ENCODE measurements around the gene GSK3B.
A peak's percentile ranks its signal among the peaks of the same experiment; 100 is the strongest.
"Not testable (repeated sequence)": the region's sequence is repeated elsewhere in the genome, so short reads cannot be mapped to it uniquely, and the experiment has no call there.

The GSK3B gene

DNA sequence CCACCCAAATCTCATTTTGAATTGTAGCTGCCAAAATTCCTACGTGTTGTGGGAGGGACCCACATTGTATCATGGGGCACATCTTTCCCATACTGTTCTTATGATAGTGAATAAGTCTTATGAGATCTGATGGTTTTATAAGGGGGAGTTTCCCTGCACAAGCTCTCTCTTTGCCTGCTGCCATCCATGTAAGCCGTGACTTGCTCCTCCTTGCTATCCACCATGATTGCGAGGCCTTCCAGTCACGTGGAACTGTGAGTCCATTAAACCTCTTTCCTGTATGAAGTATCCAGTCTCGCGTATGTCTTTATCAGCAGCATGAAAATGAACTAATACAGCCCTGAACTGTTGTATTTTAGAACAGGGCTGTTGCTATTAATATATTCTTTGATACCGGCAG lies 40.6 kb downstream of the GSK3B start:
- Mint-ChIP-seq H3K36me3 (ENCODE audit: low read depth) (peaks cover 21% of the 10 kb centered on the region), H3K4me1 (ENCODE audit: low read depth) (peaks cover 35% of the 10 kb centered on the region)
- H3K27ac Mint-ChIP-seq; H3K4me3 Mint-ChIP-seq; H3K9me3 Mint-ChIP-seq; H3K27me3 Mint-ChIP-seq (ENCODE audit: low read depth): not testable (repeated sequence)

DNA sequence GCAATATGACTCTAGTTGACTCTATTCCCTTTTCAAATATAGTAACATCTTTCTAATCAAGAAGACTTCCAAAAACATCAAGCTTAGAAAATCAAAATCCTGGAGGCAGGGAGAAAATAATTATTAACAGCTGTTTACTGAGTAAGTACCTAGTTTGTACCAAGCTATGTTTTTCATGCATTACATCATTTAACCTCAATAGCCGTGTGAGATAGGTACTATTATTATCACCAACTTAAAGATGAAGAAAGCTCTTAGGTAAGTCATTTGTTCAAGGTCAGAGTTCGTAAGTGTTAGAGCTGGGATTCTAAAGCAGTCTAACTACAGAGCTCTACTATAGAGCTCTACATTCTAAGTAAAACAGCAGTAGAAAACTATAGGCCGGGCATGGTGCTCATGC lies 41.6 kb downstream of the GSK3B start:
- Mint-ChIP-seq H3K36me3 (ENCODE audit: low read depth) (peaks cover 24% of the 10 kb centered on the region), H3K9me3 (peaks cover 4% of the 10 kb centered on the region), H3K27ac (peak overlapping the region; percentile 3), H3K27me3 (ENCODE audit: low read depth) (no peaks in the 10 kb centered on the region), H3K4me3 (no peak overlapping the region), H3K4me1 (ENCODE audit: low read depth) (peaks cover 35% of the 10 kb centered on the region)

DNA sequence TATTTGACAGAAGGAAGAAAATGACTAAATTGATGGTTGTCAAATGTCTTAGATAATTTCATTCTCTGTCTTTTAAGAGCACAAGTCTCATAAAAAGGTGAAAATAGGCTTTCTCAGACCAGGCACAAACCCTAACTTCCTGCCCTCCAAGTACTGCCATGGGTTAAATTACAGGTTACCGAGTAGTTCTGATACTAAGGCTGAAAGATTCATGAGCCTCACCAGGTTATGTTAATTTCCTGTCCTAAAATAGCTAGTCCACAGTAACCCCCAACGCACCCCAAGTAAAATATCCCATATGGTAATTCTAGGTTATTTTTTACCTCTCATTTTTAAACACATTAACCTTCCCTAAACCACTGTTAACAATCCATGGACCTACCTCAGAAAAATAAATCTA lies 42.0 kb downstream of the GSK3B start:
- Mint-ChIP-seq H3K9me3 (peaks cover 8% of the 10 kb centered on the region), H3K27me3 (ENCODE audit: low read depth) (no peaks in the 10 kb centered on the region), H3K4me3 (no peak overlapping the region), H3K27ac (peak overlapping the region; percentile 3), H3K36me3 (ENCODE audit: low read depth) (peaks cover 27% of the 10 kb centered on the region), H3K4me1 (ENCODE audit: low read depth) (peaks cover 37% of the 10 kb centered on the region)

DNA sequence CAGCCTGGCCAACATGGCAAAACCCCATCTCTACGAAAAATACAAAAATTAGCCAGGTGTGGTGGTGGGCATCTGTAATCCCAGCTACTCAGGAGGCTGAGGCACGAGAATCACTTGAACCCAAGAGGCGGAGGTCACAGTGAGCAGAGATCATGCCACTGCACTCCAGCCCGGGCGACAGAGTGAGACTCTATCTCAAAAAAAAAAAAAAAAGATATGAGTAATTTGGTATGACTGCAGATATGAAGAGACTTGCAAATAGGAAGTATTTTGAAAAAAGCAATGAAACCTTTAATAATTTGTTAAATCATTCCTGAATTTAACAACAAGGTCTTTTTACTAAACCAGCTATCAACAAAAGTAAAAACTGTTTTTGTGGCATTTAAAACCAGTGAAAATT lies 42.7 kb downstream of the GSK3B start:
- H3K4me1 Mint-ChIP-seq (ENCODE audit: low read depth), result peaks cover 40% of the 10 kb centered on the region
- H3K9me3 Mint-ChIP-seq, result peaks cover 14% of the 10 kb centered on the region
- H3K27ac Mint-ChIP-seq; H3K27me3 Mint-ChIP-seq (ENCODE audit: low read depth); H3K4me3 Mint-ChIP-seq: not testable (repeated sequence)
- peaks cover 32% of the 10 kb centered on the region for H3K36me3 Mint-ChIP-seq (ENCODE audit: low read depth)

DNA sequence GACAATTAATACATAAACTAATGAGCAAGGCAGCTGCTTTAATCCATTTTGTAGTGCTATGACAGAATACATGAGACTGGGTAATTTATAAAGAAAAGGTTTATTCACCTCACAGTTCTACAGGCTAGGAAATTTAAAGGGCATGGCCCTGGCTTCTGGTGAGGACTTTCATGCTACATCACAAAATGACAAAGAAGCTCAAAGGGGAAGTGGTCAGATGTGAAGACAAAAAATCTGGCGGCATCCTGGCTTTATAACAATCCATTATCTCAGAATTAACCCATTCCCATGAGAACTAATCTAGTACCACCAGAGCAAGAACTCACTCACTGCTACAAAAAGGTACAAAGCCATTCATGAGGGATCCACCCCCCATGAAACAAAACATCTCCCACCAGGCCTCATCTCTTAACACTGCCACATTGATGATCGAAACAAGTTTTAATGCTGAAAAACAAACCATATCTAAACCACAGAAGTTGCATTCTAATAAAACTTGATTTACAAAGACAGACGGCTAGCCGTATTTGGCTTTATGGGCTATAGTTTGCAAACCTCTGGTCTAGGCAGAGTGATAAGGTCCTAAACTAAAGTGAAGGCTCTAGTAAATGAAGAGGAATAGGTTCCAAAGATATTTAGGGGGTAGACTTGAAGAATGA lies 44.2 kb downstream of the GSK3B start:
- Mint-ChIP-seq H3K36me3 (ENCODE audit: low read depth) (peaks cover 36% of the 10 kb centered on the region), H3K9me3 (peaks cover 23% of the 10 kb centered on the region), H3K4me3 (no peak overlapping the region), H3K27ac (no peak overlapping the region), H3K4me1 (ENCODE audit: low read depth) (peaks cover 45% of the 10 kb centered on the region), H3K27me3 (ENCODE audit: low read depth) (no peaks in the 10 kb centered on the region)

DNA sequence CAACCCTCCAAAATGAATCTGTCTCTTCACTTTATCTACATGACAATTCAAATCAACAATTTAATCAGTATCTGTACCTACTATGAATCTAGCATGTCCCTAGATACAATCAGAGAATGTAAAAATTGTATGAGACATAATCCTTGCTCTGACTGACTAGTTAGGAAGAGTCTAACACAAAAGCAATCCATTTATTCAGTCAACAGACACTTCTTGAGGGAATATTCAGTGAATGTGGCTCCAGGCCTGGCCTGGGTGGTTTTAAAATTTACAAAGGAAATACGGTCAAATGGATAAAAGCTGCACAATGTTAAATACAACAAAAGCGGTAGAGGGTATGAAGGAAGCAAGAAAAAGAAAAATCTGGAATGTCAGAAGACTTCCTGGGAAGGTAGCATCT lies 45.2 kb downstream of the GSK3B start:
- Mint-ChIP-seq H3K27ac (no peak overlapping the region), H3K4me3 (no peak overlapping the region), H3K9me3 (peaks cover 32% of the 10 kb centered on the region), H3K36me3 (ENCODE audit: low read depth) (peaks cover 36% of the 10 kb centered on the region), H3K4me1 (ENCODE audit: low read depth) (peaks cover 37% of the 10 kb centered on the region), H3K27me3 (ENCODE audit: low read depth) (no peaks in the 10 kb centered on the region)

DNA sequence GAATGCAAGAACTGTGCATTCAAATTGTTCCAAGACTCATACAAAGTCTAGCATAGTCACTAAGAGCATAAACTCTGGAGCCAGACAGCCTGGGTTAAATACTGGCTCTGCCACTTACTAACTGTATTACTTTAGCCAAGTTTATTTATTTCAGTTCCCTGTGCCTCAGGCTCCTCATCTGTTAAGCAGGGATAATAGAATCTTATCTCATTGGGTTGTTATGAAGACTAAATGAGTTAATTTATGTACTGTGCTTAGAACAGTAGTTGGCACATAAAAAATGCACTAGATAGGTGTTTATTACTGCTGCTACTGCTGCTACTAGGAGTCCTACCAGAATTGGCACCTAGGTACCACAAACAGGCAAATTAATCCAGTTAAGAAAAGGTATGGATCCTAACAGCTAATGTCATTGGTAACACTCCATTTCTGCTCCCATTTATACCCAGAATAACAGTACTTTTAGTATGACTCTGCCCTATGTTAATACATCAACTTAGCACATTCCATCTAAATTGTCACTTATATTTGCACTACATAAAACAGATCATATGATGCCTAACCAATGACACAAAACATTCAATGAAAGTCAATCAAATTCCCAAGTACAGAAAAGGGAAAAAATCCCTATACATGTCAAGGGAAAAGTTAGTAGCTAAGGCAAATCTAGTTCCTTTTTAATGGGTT lies 45.7 kb downstream of the GSK3B start:
- H3K36me3 Mint-ChIP-seq (ENCODE audit: low read depth), result peaks cover 41% of the 10 kb centered on the region
- H3K4me3 Mint-ChIP-seq, result no peak overlapping the region
- H3K27ac Mint-ChIP-seq, result no peak overlapping the region
- H3K27me3 Mint-ChIP-seq (ENCODE audit: low read depth), result no peaks in the 10 kb centered on the region
- H3K9me3 Mint-ChIP-seq, result peaks cover 37% of the 10 kb centered on the region
- peaks cover 35% of the 10 kb centered on the region for H3K4me1 Mint-ChIP-seq (ENCODE audit: low read depth)

DNA sequence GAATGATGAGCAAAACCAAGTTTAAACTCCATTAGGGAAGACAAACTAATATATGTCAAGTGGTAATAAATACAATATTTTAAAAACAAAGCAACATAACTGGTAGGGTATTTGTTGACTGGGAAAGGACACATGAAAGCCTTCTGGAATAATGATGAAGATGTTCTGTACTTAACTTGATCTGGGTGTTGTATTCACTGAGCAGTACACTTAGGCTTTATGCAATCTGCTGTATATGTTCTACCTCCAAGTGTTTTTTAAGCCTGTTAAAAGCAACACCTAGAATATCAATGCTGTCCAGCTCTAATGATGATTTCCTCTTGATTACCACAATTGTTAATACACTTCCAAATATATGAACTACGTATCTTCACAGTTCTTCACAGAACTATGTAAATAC lies 46.6 kb downstream of the GSK3B start:
- Mint-ChIP-seq H3K9me3 (peaks cover 46% of the 10 kb centered on the region), H3K27ac (no peak overlapping the region), H3K4me3 (no peak overlapping the region), H3K36me3 (ENCODE audit: low read depth) (peaks cover 49% of the 10 kb centered on the region), H3K27me3 (ENCODE audit: low read depth) (no peaks in the 10 kb centered on the region), H3K4me1 (ENCODE audit: low read depth) (peaks cover 34% of the 10 kb centered on the region)

DNA sequence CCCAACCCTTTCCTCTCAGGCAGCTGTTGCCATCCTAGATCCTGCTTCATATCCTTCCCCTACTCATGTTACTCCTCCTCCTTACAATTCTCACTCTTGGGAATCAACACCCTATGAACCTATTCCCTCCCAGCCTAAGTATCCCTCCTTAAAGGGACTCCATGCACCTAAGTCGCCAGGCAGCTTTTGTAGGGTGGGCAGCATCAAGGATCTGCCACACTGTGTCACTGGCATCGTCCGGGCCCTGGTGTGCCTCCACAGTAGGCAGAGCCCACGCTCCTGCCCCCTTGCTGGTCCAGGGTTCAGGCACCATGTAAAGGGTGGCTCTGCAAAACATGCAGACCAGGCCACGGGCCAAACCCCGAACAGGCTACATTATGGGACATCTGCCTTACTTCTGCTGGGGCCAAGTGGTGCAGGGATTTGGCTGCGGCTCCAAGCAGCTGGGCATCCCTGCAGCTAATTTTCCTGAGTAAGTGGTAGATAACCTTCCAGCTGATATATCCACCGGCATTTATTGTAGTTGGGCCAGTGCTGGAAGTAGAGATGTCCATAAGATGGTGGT lies 53.4 kb downstream of the GSK3B start:
- H3K4me1 Mint-ChIP-seq (ENCODE audit: low read depth), result peaks cover 11% of the 10 kb centered on the region
- no peak overlapping the region for H3K27ac Mint-ChIP-seq
- peaks cover 69% of the 10 kb centered on the region for H3K36me3 Mint-ChIP-seq (ENCODE audit: low read depth)
- no peak overlapping the region for H3K4me3 Mint-ChIP-seq
- H3K27me3 Mint-ChIP-seq (ENCODE audit: low read depth), result no peaks in the 10 kb centered on the region
- peaks cover 64% of the 10 kb centered on the region for H3K9me3 Mint-ChIP-seq

DNA sequence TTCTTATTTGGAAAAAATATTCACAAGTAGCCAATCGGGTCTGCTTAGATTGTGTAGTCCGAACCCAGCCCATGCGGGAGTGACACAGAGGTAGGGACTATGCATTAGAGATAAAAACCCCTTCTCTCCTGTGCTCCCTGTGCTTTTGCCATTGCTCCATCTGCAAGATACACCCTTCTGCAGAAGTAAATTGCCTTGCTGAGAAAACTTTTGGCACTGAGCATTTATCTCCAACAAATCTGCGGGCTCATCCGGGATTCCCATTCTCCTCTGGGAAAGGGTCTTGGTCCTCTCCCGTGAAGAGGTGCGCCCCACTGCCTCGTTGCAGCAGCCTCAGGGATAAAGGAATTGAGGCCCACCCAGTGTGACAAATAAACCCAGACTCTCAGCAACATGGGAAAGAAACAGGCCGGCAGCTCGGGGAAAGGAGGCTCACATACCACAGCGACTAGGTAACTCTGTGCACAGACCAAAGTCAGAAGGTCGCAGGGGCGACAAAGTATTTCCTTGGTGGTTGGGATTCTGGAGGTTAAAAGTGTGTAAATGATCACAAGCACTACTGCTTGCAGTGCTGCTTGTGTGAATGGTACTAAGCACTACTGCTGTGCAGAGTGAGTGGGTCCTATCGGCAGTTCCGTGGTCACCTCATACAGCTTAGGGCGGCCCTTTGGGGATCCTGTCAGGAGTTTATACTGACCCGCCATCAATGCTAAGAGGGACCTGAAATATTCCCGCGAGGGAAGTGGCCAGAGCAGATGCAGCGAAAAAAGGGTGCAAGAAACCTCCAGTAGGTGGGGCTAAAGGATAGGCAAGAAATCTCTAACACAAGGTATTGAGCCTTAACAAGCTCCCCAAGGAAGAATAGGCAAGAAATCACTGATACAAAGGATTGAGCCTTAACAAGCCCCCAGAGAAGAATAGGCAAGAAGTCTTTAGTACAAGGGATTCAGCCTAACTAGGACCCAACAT lies 54.3 kb downstream of the GSK3B start:
- Mint-ChIP-seq H3K36me3 (ENCODE audit: low read depth) (peaks cover 60% of the 10 kb centered on the region), H3K9me3 (peaks cover 55% of the 10 kb centered on the region)

DNA sequence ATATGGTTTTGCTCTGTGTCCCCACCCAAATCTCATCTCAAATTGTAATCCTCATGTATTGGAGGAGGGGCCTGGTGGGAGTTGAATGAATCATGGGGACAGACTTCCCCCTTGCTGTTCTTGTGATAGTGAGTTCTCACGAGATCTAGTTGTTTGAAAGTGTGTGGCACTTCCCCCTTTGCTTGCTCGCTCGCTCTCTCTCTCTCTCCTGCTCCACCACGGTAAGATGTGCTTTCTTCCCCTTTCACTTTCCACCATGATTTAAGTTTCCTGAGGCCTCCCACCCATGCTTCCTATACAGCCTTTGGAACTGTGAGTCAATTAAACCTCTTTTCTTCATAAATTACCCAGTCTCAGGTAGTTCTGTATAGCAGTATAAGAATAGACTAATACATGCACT lies 60.7 kb downstream of the GSK3B start:
- Mint-ChIP-seq H3K27me3 (ENCODE audit: low read depth) (no peaks in the 10 kb centered on the region), H3K27ac (no peak overlapping the region), H3K4me3 (no peak overlapping the region), H3K9me3 (peaks cover 6% of the 10 kb centered on the region), H3K4me1 (ENCODE audit: low read depth) (peaks cover 10% of the 10 kb centered on the region), H3K36me3 (ENCODE audit: low read depth) (peaks cover 9% of the 10 kb centered on the region)

More for the DNA sequence above, 54.3 kb downstream of the GSK3B start:
- H3K4me3 Mint-ChIP-seq, result no peak overlapping the region
- no peaks in the 10 kb centered on the region for H3K27me3 Mint-ChIP-seq (ENCODE audit: low read depth)
- H3K27ac Mint-ChIP-seq, result no peak overlapping the region
- H3K4me1 Mint-ChIP-seq (ENCODE audit: low read depth), result peaks cover 6% of the 10 kb centered on the region

DNA sequence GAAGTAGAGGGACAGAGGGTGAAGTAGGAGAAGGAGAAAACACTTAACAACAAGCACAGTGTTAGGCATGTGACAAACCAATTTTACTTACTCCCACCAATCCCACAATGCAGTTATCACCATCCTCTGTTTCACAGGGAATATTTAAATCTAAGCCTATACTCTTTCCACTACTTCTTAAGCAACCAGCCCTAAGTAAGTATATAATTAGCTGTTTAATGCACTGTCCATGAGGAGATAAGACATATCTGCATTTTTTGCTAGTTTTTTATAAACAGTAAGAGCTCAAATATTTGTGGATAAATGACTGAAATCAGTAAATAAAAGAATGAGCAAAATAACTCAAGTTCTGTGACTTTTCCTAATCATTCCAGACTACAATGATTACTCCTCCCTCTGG lies 62.7 kb downstream of the GSK3B start:
- Mint-ChIP-seq H3K4me3 (no peak overlapping the region), H3K27me3 (ENCODE audit: low read depth) (no peaks in the 10 kb centered on the region), H3K9me3 (peaks cover 5% of the 10 kb centered on the region), H3K4me1 (ENCODE audit: low read depth) (peaks cover 10% of the 10 kb centered on the region), H3K36me3 (ENCODE audit: low read depth) (peaks cover 4% of the 10 kb centered on the region), H3K27ac (no peak overlapping the region)

DNA sequence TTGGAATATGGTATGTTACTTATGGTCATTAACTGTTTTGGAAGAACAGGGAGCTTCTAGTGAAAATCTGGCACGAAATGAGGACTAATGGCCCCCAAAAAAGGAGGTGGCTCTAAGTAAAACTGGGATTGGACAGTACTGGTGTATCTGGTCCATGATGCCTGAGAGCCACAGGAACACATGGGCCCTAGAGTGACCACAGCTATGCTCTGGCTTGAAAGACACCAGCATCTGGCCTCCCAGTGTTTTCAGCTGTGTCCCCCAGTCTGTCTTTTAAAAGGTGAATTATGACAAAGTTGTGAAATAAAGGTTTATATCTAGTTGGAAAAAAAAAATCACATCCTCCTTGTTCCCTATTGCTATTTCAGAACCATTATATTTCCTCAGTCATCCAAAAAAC lies 64.5 kb downstream of the GSK3B start:
- no peaks in the 10 kb centered on the region for H3K27me3 Mint-ChIP-seq (ENCODE audit: low read depth)
- H3K27ac Mint-ChIP-seq, result no peak overlapping the region
- peaks cover 4% of the 10 kb centered on the region for H3K36me3 Mint-ChIP-seq (ENCODE audit: low read depth)
- no peak overlapping the region for H3K4me3 Mint-ChIP-seq
- peaks cover 5% of the 10 kb centered on the region for H3K9me3 Mint-ChIP-seq
- H3K4me1 Mint-ChIP-seq (ENCODE audit: low read depth), result peaks cover 17% of the 10 kb centered on the region

DNA sequence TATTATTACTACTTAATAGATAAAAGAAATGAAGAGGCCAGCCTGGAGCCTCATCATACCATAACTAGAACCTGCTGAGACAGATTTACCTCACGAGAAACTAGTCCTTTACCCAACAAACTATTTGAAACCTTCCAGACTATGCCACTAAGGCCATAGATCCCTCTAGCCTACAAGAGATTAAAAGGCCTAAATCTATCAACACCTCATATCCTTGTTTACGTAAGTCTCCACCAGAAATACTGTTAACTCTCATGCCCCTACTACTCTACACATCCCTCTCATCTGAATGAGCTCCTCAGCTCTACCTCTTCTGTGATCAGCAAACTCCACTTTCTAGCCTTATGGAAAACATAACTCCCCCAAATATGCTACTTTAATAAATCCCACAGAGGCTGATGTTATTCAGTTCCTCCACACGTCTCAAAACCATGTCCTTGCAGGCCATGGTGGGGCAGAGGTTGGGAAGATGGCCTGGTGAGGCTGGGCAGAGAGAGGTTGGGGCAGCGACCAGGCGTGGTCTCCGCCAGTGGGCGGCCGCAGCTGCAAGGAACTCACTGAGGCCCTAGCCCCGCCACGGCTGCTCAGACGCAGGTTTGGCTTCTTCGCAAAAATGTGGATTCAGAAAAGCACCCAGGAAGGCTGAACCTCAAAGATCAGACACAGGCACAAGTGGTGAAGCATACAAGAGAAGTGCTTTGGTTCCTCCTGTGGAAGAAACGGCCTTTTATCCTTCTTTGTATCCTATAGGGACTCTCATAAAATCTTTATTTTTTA lies 65.8 kb downstream of the GSK3B start:
- H3K27me3 Mint-ChIP-seq (ENCODE audit: low read depth), result no peaks in the 10 kb centered on the region
- H3K4me3 Mint-ChIP-seq, result no peak overlapping the region
- H3K9me3 Mint-ChIP-seq, result peaks cover under 1% of the 10 kb centered on the region
- peaks cover 11% of the 10 kb centered on the region for H3K4me1 Mint-ChIP-seq (ENCODE audit: low read depth)
- no peak overlapping the region for H3K27ac Mint-ChIP-seq
- peaks cover 4% of the 10 kb centered on the region for H3K36me3 Mint-ChIP-seq (ENCODE audit: low read depth)
